AG10803 (cell line): Measurements from ENCODE around the gene LUZP2.

Source experiments
- DNase-seq: peaks from one replicate; pipeline ENCODE4 v3.0.0; 2010; ENCODE audit warnings: low read depth
- H3K4me3 ChIP-seq: 2 replicates; pipeline ENCODE4 v1.5.1; 2011; ENCODE audit warnings: mild to moderate bottlenecking, low read length, control low read depth
- TF ChIP-seq, protein P1 (sequence below): conservative IDR thresholded peaks from 2 replicates; pipeline ENCODE4 v1.5.1; 2011; ENCODE audit warnings: mild to moderate bottlenecking, low read length, control low read depth, inconsistent platforms

Gene LUZP2

DNA sequence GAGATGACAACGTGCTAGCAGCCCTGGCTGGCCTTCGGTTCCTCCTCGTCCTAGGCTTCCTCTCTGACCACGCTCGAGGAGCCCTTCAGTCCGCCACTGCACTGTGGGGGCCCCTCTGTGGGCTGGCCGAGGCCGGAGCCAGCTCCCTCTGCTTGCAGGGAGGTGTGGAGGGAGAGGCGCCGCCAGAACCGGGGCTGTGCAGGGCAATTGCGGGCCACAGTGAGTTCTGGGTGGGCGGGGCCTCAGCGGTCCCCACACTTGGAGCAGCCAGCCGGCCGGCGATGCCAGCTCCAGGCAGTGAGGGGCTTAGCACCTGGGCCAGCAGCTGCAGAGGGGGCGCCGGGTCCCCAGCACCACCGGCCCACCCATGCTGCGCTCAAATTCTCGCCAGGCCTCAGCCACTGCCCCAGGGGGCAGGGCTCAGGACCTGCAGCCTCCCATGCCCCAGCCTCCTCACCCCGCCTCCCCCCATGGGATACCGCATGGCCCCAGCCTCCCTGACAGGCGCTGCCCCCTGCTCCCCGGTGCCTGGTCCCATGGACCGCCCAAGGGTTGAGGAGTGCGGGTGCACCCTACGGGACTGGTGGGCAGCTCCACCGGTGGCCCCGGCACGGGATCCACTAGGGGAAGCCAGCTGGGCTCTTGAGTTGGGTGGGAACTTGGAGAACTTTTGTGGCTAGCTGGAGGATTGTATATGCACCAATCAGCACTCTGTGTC is 399.4 kb downstream of the LUZP2 start:
- DNase-seq = no peak
- TF ChIP-seq, protein P1, sequence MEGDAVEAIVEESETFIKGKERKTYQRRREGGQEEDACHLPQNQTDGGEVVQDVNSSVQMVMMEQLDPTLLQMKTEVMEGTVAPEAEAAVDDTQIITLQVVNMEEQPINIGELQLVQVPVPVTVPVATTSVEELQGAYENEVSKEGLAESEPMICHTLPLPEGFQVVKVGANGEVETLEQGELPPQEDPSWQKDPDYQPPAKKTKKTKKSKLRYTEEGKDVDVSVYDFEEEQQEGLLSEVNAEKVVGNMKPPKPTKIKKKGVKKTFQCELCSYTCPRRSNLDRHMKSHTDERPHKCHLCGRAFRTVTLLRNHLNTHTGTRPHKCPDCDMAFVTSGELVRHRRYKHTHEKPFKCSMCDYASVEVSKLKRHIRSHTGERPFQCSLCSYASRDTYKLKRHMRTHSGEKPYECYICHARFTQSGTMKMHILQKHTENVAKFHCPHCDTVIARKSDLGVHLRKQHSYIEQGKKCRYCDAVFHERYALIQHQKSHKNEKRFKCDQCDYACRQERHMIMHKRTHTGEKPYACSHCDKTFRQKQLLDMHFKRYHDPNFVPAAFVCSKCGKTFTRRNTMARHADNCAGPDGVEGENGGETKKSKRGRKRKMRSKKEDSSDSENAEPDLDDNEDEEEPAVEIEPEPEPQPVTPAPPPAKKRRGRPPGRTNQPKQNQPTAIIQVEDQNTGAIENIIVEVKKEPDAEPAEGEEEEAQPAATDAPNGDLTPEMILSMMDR = no peak
- no peak overlapping the region for H3K4me3 ChIP-seq

DNA sequence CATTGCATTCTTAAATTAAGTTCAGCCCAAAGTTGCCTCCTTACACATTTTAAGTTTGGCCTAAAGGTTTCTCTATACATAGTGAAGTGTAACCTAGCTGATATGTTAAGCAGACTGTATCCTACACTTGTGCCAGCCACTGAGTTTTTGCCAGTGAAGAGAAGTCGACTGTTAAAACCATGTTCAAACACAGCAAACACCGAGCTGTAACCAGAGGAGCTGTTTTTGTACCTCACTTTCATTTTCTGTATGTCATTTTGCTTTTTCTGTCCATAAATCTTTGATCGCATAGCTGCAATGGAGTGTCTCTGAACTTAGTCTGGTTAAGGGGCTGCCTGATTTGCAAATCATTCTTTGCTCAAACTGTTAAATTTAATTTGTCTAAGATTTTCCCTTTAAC is 403.7 kb downstream of the LUZP2 start:
- no peak for DNase-seq
- H3K4me3 ChIP-seq = no peak overlapping the region
- TF ChIP-seq, protein P1 = no peak

DNA sequence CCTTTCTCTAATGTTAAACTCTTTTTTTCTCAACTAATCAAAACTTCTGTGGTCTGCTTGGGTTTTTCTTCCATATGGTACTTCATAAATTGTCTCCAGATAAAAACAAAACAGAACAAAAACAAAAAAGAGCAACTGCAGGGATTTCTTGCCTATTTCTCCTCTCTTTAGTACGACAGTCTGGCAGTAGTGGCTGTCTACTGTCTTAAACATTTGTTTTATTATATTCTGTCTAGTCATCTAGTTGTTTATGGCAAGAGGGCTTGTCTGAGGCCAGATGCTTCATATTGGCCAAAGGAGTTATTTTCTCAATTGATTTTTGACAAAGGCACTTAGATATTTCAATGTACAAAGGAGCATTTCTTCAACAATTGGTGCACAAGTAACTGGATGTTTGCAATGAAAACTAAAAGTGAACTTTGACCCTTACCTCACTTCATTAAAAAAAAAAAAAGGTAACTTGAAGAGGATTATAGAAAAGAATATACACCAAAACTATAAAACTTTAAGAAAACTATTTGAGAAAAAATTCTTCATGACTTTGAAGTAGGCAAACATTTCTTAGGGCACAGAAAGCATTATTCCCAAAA is 404.2 kb downstream of the LUZP2 start:
- H3K4me3 ChIP-seq = no peak overlapping the region
- TF ChIP-seq, protein P1 = no peak
- no peak for DNase-seq

DNA sequence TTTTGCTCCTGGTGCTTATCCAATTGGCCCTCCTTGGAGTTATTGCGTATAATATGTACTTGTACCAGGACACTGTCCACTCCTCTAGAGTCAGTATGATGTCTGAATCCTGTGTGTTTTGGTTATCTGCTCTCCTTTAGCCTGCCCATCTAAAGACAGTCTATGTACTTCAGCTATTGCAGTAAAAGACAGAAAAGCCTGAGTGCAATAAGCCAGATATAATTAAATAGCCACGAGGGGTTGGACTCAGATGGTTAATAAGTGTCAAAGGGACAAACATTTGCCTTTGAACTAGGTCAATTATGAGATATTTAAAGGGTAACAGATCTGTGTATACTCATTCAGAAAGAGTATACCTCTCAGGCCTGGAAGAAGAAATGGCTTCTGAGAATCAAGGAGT is 406.7 kb downstream of the LUZP2 start:
- TF ChIP-seq, protein P1 = no peak
- no peak overlapping the region for H3K4me3 ChIP-seq
- no peak for DNase-seq

DNA sequence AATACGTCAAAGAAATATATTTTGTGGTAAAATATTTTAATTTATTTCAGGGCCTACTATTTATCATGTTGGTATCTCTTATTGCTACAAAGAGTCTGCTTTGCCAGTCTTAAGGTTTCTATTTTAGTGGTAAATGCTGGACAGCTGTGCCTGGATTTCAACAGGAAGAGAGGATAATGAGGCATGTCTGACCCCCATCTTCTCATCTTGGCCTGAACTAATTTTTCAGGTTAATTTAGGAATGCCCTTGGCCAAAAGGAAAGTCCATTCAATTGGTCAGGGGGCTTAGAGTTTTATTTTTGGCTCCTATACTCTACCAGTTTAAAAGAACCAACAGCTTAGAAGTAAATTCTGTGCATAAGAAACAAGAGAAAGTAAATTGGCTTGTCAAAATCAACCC is 428.2 kb downstream of the LUZP2 start:
- TF ChIP-seq, protein P1 = no peak
- no peak overlapping the region for H3K4me3 ChIP-seq
- DNase-seq = no peak

DNA sequence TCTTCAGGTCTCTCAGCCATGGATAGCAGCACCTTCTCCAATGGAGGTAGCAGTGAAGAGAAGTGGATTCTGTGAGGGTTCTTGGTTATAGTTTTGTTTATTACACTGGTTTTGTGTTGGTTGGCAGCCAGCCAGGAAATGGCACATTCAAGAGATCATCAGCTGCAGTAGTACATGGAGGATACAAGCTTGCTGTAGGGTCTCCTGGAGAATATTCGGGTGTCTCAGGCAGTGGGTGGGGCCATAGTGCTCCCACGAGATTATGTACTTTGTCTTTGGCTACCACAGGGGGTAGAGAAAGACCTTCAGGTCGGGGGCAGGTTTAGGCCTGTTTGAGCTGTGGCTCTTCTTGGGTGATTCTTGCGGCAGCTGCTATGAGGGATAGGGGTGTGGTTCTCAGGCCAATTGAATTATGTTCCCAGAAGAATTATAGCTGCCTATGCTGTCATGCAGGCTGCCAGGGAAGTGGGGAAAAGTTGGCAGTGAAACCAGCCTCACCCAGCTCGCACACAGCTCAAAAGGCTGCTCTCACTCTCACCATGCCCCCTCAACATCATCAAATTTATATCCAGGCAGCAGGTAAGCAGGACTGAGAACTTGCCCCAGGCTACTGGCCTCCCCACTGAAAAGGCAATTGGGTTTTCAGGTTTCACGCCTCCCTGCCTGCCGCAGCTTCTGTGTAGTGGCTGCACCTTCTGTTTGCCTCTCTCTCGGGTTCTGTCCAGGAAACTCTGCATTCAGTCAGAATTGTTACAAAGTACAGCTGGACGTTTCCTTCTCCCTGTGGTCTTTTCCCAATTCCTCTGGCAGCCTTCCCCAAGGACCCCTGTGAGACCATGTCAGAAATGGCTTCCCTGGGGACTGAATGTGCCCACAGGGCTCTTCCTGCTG is 435.5 kb downstream of the LUZP2 start:
- TF ChIP-seq, protein P1 = no peak
- H3K4me3 ChIP-seq = no peak overlapping the region
- DNase-seq = no peak
